ENCODE measurements around the gene ATOSB.

ATOSB gene

DNA sequence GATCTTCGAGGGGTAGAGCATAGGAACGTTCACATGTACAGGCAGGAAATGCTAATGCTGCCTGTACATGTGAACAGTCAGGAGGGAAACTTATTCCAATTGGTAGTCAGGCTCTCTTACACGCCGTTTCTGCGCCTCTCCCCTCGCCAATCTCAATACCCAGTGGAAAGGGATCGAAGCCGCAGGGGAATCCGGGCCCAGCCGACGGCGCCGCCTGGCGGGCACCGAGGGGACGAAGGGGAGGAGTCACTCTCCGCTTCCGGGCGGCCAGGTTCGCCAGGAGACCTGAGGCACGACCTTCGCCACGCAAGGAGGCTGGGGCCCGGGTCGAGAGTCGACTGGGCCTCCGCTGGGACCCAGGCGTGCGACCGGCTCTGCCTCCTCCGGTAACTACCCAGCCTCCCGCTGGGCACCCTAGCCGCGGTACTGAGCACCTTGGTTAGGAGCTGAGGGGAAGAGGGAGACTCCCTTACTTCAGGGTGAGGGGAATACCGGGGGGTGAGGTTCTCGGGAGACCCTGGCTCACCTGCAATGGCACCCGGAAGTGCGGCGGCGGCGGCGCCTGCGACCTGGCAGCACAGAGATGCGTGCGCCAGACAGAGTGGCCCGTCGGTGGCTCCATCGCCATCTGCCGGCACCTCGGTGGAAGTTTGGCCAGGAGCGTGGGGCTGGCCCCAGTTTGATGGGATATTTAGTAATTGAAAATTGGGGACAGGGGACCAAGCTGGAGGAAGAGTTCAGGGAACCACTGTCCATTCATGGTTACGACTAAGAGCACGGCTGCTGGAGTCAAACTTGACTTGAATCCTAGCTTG lies 19.4 kb downstream of the ATOSB start, which contains the start of gene PIGO:
TSS of gene PIGO (minus strand) at position 557 of the 815 bp plus-strand sequence. CDS start 1,026 bp downstream, outside the sequence.
- TF ChIP-seq, protein P1, sequence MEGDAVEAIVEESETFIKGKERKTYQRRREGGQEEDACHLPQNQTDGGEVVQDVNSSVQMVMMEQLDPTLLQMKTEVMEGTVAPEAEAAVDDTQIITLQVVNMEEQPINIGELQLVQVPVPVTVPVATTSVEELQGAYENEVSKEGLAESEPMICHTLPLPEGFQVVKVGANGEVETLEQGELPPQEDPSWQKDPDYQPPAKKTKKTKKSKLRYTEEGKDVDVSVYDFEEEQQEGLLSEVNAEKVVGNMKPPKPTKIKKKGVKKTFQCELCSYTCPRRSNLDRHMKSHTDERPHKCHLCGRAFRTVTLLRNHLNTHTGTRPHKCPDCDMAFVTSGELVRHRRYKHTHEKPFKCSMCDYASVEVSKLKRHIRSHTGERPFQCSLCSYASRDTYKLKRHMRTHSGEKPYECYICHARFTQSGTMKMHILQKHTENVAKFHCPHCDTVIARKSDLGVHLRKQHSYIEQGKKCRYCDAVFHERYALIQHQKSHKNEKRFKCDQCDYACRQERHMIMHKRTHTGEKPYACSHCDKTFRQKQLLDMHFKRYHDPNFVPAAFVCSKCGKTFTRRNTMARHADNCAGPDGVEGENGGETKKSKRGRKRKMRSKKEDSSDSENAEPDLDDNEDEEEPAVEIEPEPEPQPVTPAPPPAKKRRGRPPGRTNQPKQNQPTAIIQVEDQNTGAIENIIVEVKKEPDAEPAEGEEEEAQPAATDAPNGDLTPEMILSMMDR (IDR thresholded peaks at IDR 0.05; ENCODE audit: low read depth, low read length) = peak; percentile 79

DNA sequence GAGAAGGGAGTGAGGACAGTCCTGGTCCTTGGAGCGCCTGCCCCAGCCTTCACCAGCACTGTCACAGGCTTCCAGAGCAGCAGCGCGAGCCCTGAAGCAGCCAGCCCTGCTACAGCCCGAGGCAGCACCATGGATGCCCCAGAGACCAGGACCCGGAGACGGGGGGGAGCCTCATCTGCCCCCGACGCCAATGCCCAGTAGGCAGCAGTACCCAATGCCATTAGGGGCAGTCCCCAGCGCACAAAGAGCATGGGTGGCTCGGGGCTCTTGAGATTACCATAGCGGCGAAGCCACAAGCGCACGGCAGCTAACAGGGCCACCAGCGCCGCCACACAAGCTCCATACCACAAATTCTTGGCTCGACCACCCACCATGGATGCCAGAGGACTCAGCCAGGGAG lies 24.1 kb downstream of the ATOSB start:
- no peak overlapping the region for H3K4me3 ChIP-seq (ENCODE audit: low read depth, low read length)
- TF ChIP-seq, protein P1 (IDR thresholded peaks at IDR 0.05; ENCODE audit: low read depth, low read length) = no peak

More for the DNA sequence above, 19.4 kb downstream of the ATOSB start, which contains the start of gene PIGO:
- peak within 1 kb of the TSS; percentile 99 for H3K4me3 ChIP-seq (ENCODE audit: low read depth, low read length)

DNA sequence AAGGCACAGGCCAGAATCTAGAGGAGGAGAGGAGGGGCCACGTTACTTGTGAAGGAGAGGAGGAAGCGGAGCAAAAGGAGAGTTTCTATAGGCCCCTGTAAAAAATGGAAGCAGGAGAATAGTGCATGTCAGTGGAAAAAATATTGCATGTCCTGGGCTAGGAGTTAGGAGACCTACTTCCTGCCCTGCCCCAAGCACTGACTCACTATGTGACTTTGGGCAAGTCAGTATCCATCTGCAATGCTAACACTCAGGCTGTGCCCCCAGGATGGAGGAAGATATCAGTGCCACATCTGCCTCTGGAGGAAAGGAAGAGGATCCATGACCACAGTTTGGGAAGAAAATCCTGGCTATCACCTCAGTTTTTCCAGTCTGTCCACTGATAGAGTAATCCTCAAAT lies 26.2 kb downstream of the ATOSB start:
- TF ChIP-seq, protein P1 (IDR thresholded peaks at IDR 0.05; ENCODE audit: low read depth, low read length) = no peak
- no peak overlapping the region for H3K4me3 ChIP-seq (ENCODE audit: low read depth, low read length)

DNA sequence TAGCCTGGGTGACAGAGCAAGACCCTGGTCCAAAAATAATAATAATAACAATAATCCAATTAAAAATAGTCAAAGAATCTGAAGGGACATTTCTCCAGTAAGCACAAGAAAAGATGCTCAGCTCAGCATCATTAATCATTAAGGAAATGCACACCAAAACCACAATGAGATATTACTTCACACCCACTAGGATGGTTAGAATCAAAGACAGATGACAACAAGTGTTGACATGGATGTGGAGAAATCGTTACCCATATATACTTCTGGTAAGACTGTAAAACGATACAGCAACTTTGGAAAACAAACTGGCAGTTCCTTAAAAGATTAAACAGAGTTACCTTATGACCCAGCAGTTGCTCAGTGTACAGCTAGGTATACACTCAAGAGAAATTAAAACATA lies 30.6 kb downstream of the ATOSB start:
- TF ChIP-seq, protein P1 (IDR thresholded peaks at IDR 0.05; ENCODE audit: low read depth, low read length) = no peak
- H3K4me3 ChIP-seq (ENCODE audit: low read depth, low read length) = no peak overlapping the region

DNA sequence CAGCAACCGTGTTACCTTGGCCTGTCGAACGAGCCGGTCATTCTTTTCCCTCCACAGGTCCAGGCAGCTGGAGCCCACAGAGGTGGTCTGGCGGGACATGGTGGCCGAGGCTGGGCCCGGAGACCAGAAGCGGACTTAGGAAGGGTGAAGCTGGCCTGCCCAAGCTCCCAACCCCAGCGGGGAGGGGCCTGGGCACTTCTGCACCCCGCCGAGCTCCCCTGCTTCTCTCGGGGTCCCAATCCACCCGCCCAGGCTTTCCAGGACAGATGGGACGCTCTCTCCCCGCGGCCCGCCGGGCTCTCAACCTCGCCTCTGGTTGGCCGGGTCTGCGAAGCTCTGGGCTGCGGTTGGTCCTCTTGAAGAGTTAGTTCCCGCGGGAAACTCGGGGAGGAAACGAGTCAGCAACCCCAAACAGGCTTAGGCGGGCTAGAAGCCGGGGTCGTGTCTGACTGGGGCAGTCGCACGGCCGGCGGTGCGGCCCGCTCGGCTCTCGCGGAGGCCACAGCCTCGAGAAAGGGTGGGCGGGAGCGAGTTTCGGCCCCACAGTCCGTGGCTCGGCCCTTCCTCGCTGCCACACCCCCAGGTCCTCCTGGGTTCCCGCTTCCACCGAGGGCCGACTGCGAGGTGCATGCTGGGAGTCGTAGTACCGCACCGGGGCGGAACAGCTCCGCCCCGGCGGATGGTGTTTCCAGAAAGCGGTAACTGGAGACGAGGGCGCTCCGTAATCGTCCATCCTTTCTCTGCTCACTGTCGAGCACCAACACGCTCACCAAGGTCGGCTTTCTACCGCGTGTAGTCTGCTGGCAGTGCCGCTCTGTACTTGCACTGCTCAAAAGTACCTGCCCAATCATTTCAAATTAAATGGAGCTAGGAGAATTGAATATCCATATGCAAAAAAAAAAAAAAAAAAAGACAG lies 36.0 kb downstream of the ATOSB start, which contains the start of gene FANCG:
TSS of gene FANCG (minus strand) at position 517 of the 916 bp plus-strand sequence. CDS start at position 99, 418 bp downstream.
- H3K4me3 ChIP-seq (ENCODE audit: low read depth, low read length) = peak within 1 kb of the TSS; percentile 79
- TF ChIP-seq, protein P1 (IDR thresholded peaks at IDR 0.05; ENCODE audit: low read depth, low read length) = no peak

DNA sequence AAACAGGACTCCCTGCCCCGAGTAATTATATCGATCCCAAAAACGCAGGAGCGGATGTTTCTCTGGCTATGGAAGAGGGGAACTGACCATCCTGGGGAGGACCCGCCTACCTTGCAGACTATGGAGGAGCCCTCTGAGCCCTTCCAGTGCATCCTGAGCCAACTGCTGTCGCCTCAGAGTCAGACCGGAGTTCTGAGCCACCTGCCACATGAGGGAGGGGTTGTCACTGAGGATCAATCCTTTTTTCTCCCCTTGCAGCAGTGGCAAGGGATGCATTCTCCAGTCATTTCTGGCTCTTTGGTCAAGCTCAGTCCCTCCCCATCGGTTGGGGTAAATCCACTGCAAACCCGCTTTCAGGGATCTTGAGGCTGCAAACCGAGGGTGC lies 36.6 kb downstream of the ATOSB start:
- TF ChIP-seq, protein P1 (IDR thresholded peaks at IDR 0.05; ENCODE audit: low read depth, low read length) = no peak
- H3K4me3 ChIP-seq (ENCODE audit: low read depth, low read length) = peak overlapping the region; percentile 79

Measured in WI38 (cell line).